HepG2 (cell line): Measurements from ENCODE around the gene EPB41L1. TPM values are rescaled to one million over a fixed set of nuclear protein-coding genes. Genes with fewer than 3 reads are reported as not detected.

Experiments
- DBP ChIP-seq: sonication (generic); formaldehyde crosslinking; IDR thresholded peaks from 2 replicates; pipeline ENCODE4 v1.4.0; 2020; ENCODE audit warnings: missing genetic modification reagents; ENCODE audit errors: not compliant biosample characterization
- DMAP1 ChIP-seq: IDR thresholded peaks from 2 replicates; pipeline ENCODE4 v1.6.1; 2016
- DPF2 ChIP-seq: sonication (generic); formaldehyde crosslinking; IDR thresholded peaks from 2 replicates; pipeline ENCODE4 v1.4.0; 2020; ENCODE audit warnings: mild to moderate bottlenecking, low read depth, missing genetic modification reagents, borderline replicate concordance
- EP300 ChIP-seq, 3 experiments: sonication (generic) in 1 of 3; formaldehyde crosslinking in 1 of 3; IDR thresholded peaks; 2 replicates each; pipeline versions ENCODE4 v1.5.1 to v1.6.1; 2011 to 2020; ENCODE audit warnings: low read depth in 2 of 3, low read length in 2 of 3, borderline replicate concordance in 1 of 3, improper control_type of control experiment in 1 of 3, mild to moderate bottlenecking in 1 of 3, missing genetic modification reagents in 1 of 3, moderate library complexity in 1 of 3
- GABPB1 ChIP-seq: IDR thresholded peaks from 2 replicates; pipeline ENCODE4 v1.6.1; 2016; ENCODE audit warnings: mild to moderate bottlenecking, missing genetic modification reagents, moderate library complexity, missing compliant biosample characterization
- HNF4G ChIP-seq, 2 experiments: sonication (generic) in 1 of 2; formaldehyde crosslinking in 1 of 2; IDR thresholded peaks; 2 replicates each; pipeline versions ENCODE4 v1.4.0 to v1.6.1; 2011 to 2020; ENCODE audit warnings: borderline replicate concordance in 2 of 2, low read depth in 2 of 2, mild to moderate bottlenecking in 2 of 2, low read length in 1 of 2, missing genetic modification reagents in 1 of 2, moderate library complexity in 1 of 2
- SOX13 ChIP-seq, 3 experiments: fragments of 450-650 bp in 1 of 3; sonication (generic) in 1 of 3; formaldehyde crosslinking in 1 of 3; IDR thresholded peaks in 2 of 3; conservative IDR thresholded peaks in 1 of 3; 2 replicates each; pipeline versions ENCODE4 v1.5.0 to v1.6.1; 2016 to 2020; ENCODE audit warnings: antibody characterized with exemption in 1 of 3, mild to moderate bottlenecking in 1 of 3, missing compliant biosample characterization in 1 of 3, missing genetic modification reagents in 1 of 3, moderate library complexity in 1 of 3
- SRY ChIP-seq: sonication (generic); formaldehyde crosslinking; IDR thresholded peaks from 2 replicates; pipeline ENCODE4 v1.8.0; 2022; ENCODE audit warnings: mild to moderate bottlenecking, missing genetic modification reagents
- TP53 ChIP-seq: sonication (generic); formaldehyde crosslinking; conservative IDR thresholded peaks from 2 replicates; pipeline ENCODE4 v1.4.0; 2020; ENCODE audit warnings: missing genetic modification reagents
- ZFP62 ChIP-seq: sonication (generic); formaldehyde crosslinking; IDR thresholded peaks from 2 replicates; pipeline ENCODE4 v1.4.0; 2020; ENCODE audit warnings: missing genetic modification reagents
- ZKSCAN1 ChIP-seq: fragments of 150-350 bp; IDR thresholded peaks from 2 replicates; pipeline ENCODE4 v1.6.1; 2014; ENCODE audit warnings: low read length
- ZMYM3 ChIP-seq: sonication (generic); formaldehyde crosslinking; IDR thresholded peaks from 2 replicates; pipeline ENCODE4 v1.5.1; 2020; ENCODE audit warnings: mild to moderate bottlenecking, missing genetic modification reagents
- ZNF143 ChIP-seq: sonication (generic); formaldehyde crosslinking; IDR thresholded peaks from 2 replicates; pipeline ENCODE4 v1.4.0; 2020; ENCODE audit warnings: missing genetic modification reagents
- ZNF292 ChIP-seq: sonication (generic); formaldehyde crosslinking; IDR thresholded peaks from 2 replicates; pipeline ENCODE4 v1.8.1; 2022; ENCODE audit warnings: mild to moderate bottlenecking, low read depth, missing genetic modification reagents, borderline replicate concordance
- ZNF350 ChIP-seq: sonication (generic); formaldehyde crosslinking; IDR thresholded peaks from 2 replicates; pipeline ENCODE4 v1.4.0; 2020; ENCODE audit warnings: mild to moderate bottlenecking, low read depth, missing genetic modification reagents, borderline replicate concordance
- ZNF558 ChIP-seq: sonication (generic); formaldehyde crosslinking; IDR thresholded peaks from 2 replicates; pipeline ENCODE4 v1.9.0; 2022; ENCODE audit warnings: mild to moderate bottlenecking, missing genetic modification reagents, borderline replicate concordance
- ZNF607 ChIP-seq: sonication (generic); formaldehyde crosslinking; IDR thresholded peaks from 2 replicates; pipeline ENCODE4 v1.5.1; 2020; ENCODE audit warnings: missing genetic modification reagents, mild to moderate bottlenecking, borderline replicate concordance
- polyA plus RNA-seq, 8 experiments: library from polyadenylated mRNA; depleted of rRNA in 3 of 8; stranded (reverse) in 7 of 8; unstranded in 1 of 8; fragments of >200 nt; fragmentation: Illumina TruSeq in 4 of 8; extraction: Trizol in 4 of 8; gene quantifications; 2 replicates each; pipeline versions ENCODE4 v1.2.1 to v1.2.3, GENCODE V29; 2011 to 2016; ENCODE audit warnings: low read depth in 4 of 8, missing spikeins in 1 of 8, mixed read lengths in 1 of 8; ENCODE audit not compliant: insufficient read depth in 1 of 8
- total RNA-seq, 5 experiments: library from RNA; depleted of rRNA; stranded (reverse); fragments of >200 nt; fragmentation: Illumina TruSeq; extraction: Trizol; gene quantifications; 2 replicates each; pipeline ENCODE4 v1.2.3, GENCODE V29; 2016; ENCODE audit warnings: low read depth in 1 of 5
- TF ChIP-seq, protein P1 (sequence below): IDR thresholded peaks from 2 replicates; pipeline ENCODE4 v1.6.1; 2016; ENCODE audit warnings: missing genetic modification reagents, missing compliant biosample characterization
- TF ChIP-seq, protein P2 (sequence below): sonication (generic); formaldehyde crosslinking; IDR thresholded peaks from 2 replicates; pipeline ENCODE4 v1.5.0; 2020; ENCODE audit warnings: mild to moderate bottlenecking, missing genetic modification reagents
- TF ChIP-seq, protein P3 (sequence below): sonication (generic); formaldehyde crosslinking; IDR thresholded peaks from 2 replicates; pipeline ENCODE4 v1.8.0; 2022; ENCODE audit warnings: mild to moderate bottlenecking, missing genetic modification reagents, moderate library complexity
- TF ChIP-seq, protein P4 (sequence below), 2 experiments: sonication (generic) in 1 of 2; formaldehyde crosslinking in 1 of 2; IDR thresholded peaks; 2 replicates each; pipeline versions ENCODE4 v1.4.0 to v1.6.1; 2018 to 2020; ENCODE audit warnings: missing genetic modification reagents in 2 of 2, borderline replicate concordance in 1 of 2, low read depth in 1 of 2, mild to moderate bottlenecking in 1 of 2, missing biosample characterization in 1 of 2

EPB41L1 gene
- total and polyA plus RNA-seq, 2 of the 13 experiments (the other 11 are each of a cell fraction or from before 2014, with no cell fraction given) = 16.7 to 39.0 TPM

DNA sequence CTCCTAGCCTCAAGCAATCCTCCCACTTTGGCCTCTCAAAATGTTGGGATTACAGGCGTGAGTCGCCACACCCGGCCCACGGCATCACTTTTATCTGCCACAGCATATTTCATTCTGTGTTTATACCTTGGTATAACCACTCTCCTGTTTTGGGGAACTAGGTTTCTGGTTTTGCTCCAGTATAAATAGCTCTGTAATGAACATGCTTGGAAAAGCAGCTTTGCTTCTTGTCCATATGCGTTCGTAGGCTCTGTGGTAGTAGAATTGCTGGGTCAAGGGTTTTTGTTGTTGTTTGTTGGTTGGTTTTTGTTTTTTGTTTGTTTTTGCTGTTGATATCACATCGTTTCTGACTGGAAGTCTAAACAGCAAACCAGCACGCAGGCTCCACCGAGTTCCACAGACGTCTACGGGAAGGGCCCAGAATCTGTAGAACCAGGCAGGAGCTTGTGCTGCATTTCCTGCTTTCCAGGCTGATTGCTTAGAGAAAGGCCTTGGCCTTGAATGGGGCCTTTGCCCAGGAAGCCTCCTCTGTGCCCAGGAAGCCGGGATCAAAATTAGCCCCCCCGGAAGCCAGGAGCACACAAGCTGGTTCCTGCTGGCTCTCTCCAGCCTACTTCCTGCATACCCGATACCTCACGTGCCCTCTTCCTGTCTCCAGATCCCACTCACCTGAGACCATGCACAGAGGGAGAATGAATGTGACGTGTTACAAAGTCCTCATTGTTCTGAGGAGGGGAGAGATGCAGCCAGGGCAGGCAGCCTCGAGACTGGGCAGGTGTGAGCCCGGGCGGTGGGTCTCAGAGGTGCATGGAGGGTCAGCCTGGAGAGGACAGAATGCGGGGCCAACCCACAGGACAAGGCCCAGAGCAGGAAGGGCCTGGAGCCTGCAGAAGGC, 116.5 kb downstream of the EPB41L1 start (continued):
- TF ChIP-seq HNF4G (IDR thresholded peaks at IDR 0.05; ENCODE audit: borderline replicate concordance, low read depth, low read length) (peak; percentile 71), HNF4G (CRISPR knock-in tag; IDR thresholded peaks at IDR 0.05; ENCODE audit: borderline replicate concordance, low read depth) (no peak; the same call in 1 of the 2 replicates), GABPB1 (peak; percentile 94), SRY (CRISPR knock-in tag) (peak; percentile 79; the same call in 1 of the 2 replicates), ZFP62 (CRISPR knock-in tag) (no peak), DPF2 (CRISPR knock-in tag) (no peak), DBP (CRISPR knock-in tag) (no peak), EP300 (IDR thresholded peaks at IDR 0.05; ENCODE audit: low read depth in 2 of 2, low read length in 2 of 2) (0 out of 4 replicates have a peak, but pooled peaks of 1 of the 2 experiments have one; percentile 24), EP300 (CRISPR knock-in tag; IDR thresholded peaks at IDR 0.05; ENCODE audit: borderline replicate concordance) (no peak), SOX13 (IDR thresholded peaks at IDR 0.05) (no peak; the same call in 1 of the 2 replicates), SOX13 (CRISPR knock-in tag; conservative IDR thresholded peaks at IDR 0.05 in 1 of 2, IDR thresholded peaks at IDR 0.05 in 1 of 2) (peak in 1 of 2 experiments; percentile 87; a peak in 2 of 4 replicates), ZNF350 (no peak), TP53 (CRISPR knock-in tag) (no peak), ZNF143 (CRISPR knock-in tag) (no peak), DMAP1 (CRISPR knock-in tag) (peak; percentile 72), ZNF558 (0 out of 2 replicates have a peak, but pooled peaks have one; percentile 63), ZKSCAN1 (no peak), ZNF607 (CRISPR knock-in tag) (peak; percentile 59), ZNF292 (no peak), ZMYM3 (CRISPR knock-in tag) (no peak; the same call in 1 of the 2 replicates)
- TF ChIP-seq, protein P1, sequence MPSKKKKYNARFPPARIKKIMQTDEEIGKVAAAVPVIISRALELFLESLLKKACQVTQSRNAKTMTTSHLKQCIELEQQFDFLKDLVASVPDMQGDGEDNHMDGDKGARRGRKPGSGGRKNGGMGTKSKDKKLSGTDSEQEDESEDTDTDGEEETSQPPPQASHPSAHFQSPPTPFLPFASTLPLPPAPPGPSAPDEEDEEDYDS (CRISPR knock-in tag) = peak; percentile 52; the same call in 1 of the 2 replicates
- TF ChIP-seq, protein P2, sequence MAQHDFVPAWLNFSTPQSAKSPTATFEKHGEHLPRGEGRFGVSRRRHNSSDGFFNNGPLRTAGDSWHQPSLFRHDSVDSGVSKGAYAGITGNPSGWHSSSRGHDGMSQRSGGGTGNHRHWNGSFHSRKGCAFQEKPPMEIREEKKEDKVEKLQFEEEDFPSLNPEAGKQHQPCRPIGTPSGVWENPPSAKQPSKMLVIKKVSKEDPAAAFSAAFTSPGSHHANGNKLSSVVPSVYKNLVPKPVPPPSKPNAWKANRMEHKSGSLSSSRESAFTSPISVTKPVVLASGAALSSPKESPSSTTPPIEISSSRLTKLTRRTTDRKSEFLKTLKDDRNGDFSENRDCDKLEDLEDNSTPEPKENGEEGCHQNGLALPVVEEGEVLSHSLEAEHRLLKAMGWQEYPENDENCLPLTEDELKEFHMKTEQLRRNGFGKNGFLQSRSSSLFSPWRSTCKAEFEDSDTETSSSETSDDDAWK (CRISPR knock-in tag) = no peak
- TF ChIP-seq, protein P3, sequence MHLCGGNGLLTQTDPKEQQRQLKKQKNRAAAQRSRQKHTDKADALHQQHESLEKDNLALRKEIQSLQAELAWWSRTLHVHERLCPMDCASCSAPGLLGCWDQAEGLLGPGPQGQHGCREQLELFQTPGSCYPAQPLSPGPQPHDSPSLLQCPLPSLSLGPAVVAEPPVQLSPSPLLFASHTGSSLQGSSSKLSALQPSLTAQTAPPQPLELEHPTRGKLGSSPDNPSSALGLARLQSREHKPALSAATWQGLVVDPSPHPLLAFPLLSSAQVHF (CRISPR knock-in tag) = no peak
- TF ChIP-seq, protein P4, sequence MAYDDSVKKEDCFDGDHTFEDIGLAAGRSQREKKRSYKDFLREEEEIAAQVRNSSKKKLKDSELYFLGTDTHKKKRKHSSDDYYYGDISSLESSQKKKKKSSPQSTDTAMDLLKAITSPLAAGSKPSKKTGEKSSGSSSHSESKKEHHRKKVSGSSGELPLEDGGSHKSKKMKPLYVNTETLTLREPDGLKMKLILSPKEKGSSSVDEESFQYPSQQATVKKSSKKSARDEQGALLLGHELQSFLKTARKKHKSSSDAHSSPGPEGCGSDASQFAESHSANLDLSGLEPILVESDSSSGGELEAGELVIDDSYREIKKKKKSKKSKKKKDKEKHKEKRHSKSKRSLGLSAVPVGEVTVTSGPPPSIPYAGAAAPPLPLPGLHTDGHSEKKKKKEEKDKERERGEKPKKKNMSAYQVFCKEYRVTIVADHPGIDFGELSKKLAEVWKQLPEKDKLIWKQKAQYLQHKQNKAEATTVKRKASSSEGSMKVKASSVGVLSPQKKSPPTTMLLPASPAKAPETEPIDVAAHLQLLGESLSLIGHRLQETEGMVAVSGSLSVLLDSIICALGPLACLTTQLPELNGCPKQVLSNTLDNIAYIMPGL (CRISPR knock-in tag; IDR thresholded peaks at IDR 0.05; ENCODE audit: borderline replicate concordance in 1 of 2, low read depth in 1 of 2) = no peak; a peak in 1 of 4 replicates
